CD4-positive, alpha-beta T cell treated with Interleukin-4 for 1 hour (primary cell): Measurements from ENCODE around the gene POLR1F.
A peak's percentile ranks its signal among the peaks of the same experiment; 100 is the strongest.

Experiments used
- DNase-seq, 2 donors: peaks; one replicate each; pipeline ENCODE4 v3.0.0-alpha.2; 2020 to 2022

The POLR1F gene

GRCh38 chr7:19674266-19674960, 34.4 kb downstream of the POLR1F start:
- no peak for DNase-seq

- DNase-seq, result no peak
These were observed 38.0 kb downstream of the POLR1F start for GRCh38 chr7:19670806-19671205.

DNA sequence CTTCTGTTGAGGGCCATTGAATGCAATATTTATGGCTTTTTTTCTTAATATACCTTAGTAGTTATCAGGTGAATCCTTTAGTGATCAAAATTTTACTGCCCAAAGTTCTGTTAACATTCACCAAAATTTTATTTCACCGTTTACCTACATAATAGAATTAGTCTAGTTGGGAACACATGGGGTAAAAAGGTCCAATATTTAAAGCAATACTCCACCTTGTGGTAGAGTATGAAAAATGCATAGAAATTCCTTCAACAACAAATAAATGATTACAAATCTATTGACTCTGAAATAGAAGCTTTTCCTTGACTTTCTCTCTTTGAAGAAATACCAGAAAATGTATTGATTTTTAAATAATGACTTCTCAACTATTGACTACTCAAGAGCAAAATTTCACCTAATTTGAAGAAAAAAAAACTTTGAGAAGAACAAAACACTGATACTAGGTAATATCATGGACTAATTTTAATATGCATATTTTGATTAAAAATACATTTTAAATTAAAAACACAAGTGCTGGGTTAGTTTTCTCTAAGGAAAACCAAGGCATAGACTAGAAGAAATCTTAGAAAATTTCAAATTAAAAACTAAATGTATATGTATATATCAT, 43.3 kb downstream of the POLR1F start:
- DNase-seq, result peak in 1 of 2 donors; percentile 26

DNA sequence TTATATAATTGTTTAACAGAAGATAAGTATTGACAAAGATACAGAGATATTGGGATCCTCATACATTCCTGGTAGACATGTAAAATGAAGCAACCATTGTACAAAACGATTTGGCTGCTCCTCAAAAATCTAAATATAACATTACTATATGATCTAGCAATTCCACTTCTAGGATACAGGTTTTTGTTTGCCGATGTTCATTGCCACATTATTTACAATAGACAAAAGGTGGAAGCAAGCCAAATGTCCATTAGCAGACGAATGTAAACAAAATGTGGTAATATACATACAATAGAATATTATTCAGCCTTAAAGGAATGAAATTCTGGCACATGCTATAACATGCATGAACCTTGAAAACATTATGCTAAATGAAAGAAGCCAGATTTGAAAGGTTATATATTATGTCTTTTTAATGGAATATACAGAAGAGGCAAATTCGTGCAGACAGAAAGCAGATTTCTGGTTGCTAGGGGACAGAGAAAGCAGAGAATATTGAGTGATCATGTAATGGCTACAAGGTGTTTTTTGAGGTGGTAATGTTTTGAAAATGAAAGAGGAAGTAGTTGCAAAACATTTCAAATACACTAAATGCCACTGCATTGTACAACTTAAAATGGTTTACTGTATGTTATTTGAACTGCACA, 44.9 kb downstream of the POLR1F start:
- no peak for DNase-seq

- no peak for DNase-seq
These were observed 60.0 kb downstream of the POLR1F start for GRCh38 chr7:19648791-19649190.
